ENCODE data around the gene MS4A6E.
A peak's percentile ranks its signal among the peaks of the same experiment; 100 is the strongest.

Gene MS4A6E

DNA sequence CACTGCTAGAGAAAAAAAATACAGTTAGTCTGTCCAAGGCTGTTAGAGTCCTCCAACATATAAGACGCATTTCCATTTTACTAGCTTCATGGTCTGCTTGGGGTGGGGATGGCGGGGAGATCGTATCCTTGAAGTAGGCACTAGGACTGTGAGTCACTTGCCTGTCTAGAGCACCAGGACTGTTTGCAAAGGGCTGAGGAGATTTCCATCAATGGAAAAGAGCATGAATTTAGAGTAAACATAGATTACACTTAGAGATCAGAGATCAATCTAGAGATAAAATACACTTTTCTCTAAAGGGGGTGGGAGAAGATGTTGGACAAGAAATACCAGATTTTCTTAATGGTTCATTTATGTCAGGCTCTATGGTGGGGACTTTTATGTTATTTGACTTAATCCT, 49.5 kb downstream of the MS4A6E start:
- Histone ChIP-seq H3K79me2 (ENCODE audit: low read length) (no peaks in the 10 kb centered on the region), H3K9me3 (replicated peaks; ENCODE audit: insufficient read depth, low read length) (no peaks in the 10 kb centered on the region), H4K20me1 (ENCODE audit: insufficient read depth, low read length) (no peaks in the 10 kb centered on the region), H3F3A (ENCODE audit: insufficient read depth, low read length) (no peaks in the 10 kb centered on the region), H3K4me2 (ENCODE audit: low read depth, low read length) (no peak overlapping the region), H3K4me3 (ENCODE audit: low read length) (no peak overlapping the region), H3K27me3 (replicated peaks; ENCODE audit: insufficient read depth, low read length) (no peaks in the 10 kb centered on the region), H3K36me3 (replicated peaks; ENCODE audit: insufficient read depth, low read length) (no peaks in the 10 kb centered on the region), H3K27ac (ENCODE audit: low read length) (no peak overlapping the region), H3K4me1 (ENCODE audit: low read length) (peaks cover 3% of the 10 kb centered on the region), H3K9me2 (replicated peaks; ENCODE audit: insufficient read depth, low read length) (no peaks in the 10 kb centered on the region), H3K9ac (ENCODE audit: low read length) (no peak overlapping the region), H2AFZ (ENCODE audit: low read length) (no peak overlapping the region)
- TF ChIP-seq EZH2 (optimal IDR thresholded peaks at IDR 0.05; ENCODE audit: low read depth, low read length), result no peak
- TF ChIP-seq, protein P1, sequence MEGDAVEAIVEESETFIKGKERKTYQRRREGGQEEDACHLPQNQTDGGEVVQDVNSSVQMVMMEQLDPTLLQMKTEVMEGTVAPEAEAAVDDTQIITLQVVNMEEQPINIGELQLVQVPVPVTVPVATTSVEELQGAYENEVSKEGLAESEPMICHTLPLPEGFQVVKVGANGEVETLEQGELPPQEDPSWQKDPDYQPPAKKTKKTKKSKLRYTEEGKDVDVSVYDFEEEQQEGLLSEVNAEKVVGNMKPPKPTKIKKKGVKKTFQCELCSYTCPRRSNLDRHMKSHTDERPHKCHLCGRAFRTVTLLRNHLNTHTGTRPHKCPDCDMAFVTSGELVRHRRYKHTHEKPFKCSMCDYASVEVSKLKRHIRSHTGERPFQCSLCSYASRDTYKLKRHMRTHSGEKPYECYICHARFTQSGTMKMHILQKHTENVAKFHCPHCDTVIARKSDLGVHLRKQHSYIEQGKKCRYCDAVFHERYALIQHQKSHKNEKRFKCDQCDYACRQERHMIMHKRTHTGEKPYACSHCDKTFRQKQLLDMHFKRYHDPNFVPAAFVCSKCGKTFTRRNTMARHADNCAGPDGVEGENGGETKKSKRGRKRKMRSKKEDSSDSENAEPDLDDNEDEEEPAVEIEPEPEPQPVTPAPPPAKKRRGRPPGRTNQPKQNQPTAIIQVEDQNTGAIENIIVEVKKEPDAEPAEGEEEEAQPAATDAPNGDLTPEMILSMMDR (IDR thresholded peaks at IDR 0.05; ENCODE audit: low read length), result no peak
- TF ChIP-seq EZH2phosphoT487 (IDR thresholded peaks at IDR 0.05; ENCODE audit: low read length), result no peak
- no peak for DNase-seq

DNA sequence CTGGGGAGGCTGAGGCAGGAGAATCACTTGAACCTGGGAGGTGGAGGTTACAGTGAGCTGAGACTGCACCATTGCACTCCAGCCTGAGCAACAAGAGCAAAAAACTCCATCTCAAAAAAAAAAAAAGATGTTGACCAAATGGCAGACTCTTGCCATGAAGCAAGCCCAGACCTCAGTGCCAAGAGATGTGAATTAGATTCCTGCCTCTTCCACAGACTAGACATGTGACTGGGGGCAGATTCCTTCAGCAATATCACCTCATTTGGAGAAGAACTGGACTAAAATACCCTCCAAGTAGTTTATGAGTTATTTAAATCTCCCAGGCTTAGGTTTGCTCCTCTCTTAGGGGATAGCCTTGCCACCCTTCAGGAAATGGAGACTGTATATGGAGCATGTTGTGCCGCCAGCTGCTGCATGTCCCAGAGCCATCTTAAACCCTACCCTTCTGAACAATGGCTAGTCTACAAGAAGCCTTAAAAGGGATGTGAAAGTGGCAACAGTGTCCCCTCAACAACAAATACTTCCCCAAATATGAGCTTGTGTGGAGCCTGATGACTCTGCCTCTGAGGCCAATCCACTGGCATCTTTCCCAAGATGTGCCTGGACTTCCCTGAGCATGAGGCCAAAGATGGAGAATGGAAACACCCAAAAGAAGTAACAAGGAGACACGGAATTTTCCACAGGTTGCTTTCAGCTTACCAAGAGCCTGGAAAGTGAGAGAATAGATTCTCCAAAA, 50.5 kb downstream of the MS4A6E start:
- H3K4me1 ChIP-seq (ENCODE audit: low read length), result peaks cover 3% of the 10 kb centered on the region
- H3K9me2 ChIP-seq (replicated peaks; ENCODE audit: insufficient read depth, low read length), result no peaks in the 10 kb centered on the region
- H3K27me3 ChIP-seq (replicated peaks; ENCODE audit: insufficient read depth, low read length), result no peaks in the 10 kb centered on the region
- no peak overlapping the region for H2AFZ ChIP-seq (ENCODE audit: low read length)
- no peak overlapping the region for H3K27ac ChIP-seq (ENCODE audit: low read length)
- H3K36me3 ChIP-seq (replicated peaks; ENCODE audit: insufficient read depth, low read length), result no peaks in the 10 kb centered on the region
- H3K9me3 ChIP-seq (replicated peaks; ENCODE audit: insufficient read depth, low read length), result no peaks in the 10 kb centered on the region
- no peak overlapping the region for H3K9ac ChIP-seq (ENCODE audit: low read length)
- no peaks in the 10 kb centered on the region for H4K20me1 ChIP-seq (ENCODE audit: insufficient read depth, low read length)
- no peak overlapping the region for H3K4me2 ChIP-seq (ENCODE audit: low read depth, low read length)
- no peak overlapping the region for H3K4me3 ChIP-seq (ENCODE audit: low read length)
- TF ChIP-seq EZH2phosphoT487 (IDR thresholded peaks at IDR 0.05; ENCODE audit: low read length) (no peak), EZH2 (optimal IDR thresholded peaks at IDR 0.05; ENCODE audit: low read depth, low read length) (no peak)
- TF ChIP-seq, protein P1 (IDR thresholded peaks at IDR 0.05; ENCODE audit: low read length), result no peak
- H3F3A ChIP-seq (ENCODE audit: insufficient read depth, low read length), result no peaks in the 10 kb centered on the region
- no peak for DNase-seq
- no peaks in the 10 kb centered on the region for H3K79me2 ChIP-seq (ENCODE audit: low read length)

DNA sequence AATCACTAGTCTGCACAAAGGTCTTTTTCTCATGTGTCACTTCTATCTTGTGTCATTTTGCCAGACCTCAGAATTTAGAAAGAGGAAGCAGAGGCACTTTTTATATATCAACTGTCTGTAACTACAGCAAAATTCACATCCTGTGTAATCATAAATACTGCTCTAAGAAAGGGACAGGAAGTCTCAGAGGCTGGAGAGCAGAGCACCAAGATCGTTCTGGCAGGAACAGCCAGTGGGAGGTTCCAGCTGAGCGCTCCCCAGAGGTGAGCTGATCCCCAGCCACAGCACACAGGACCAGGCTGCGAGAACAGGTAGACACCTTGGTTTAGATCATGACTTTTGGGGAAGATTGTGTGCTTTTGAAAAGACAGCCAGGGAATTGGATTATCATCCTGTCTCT, 51.3 kb downstream of the MS4A6E start, which contains the start of gene MS4A7:
TSS of gene MS4A7 (plus strand) at position 179 of the 400 bp plus-strand sequence. CDS start 4,610 bp downstream, outside the sequence.
- Histone ChIP-seq H3K4me3 (ENCODE audit: low read length) (no peak within 1 kb of the TSS), H3F3A (ENCODE audit: insufficient read depth, low read length) (no peaks in the 10 kb centered on the region), H3K4me1 (ENCODE audit: low read length) (peaks cover 3% of the 10 kb centered on the region), H3K79me2 (ENCODE audit: low read length) (no peaks in the 10 kb centered on the region), H4K20me1 (ENCODE audit: insufficient read depth, low read length) (no peaks in the 10 kb centered on the region), H3K36me3 (replicated peaks; ENCODE audit: insufficient read depth, low read length) (no peaks in the 10 kb centered on the region), H3K4me2 (ENCODE audit: low read depth, low read length) (no peak within 1 kb of the TSS), H3K27ac (ENCODE audit: low read length) (no peak within 1 kb of the TSS), H3K9me2 (replicated peaks; ENCODE audit: insufficient read depth, low read length) (no peaks in the 10 kb centered on the region), H3K27me3 (replicated peaks; ENCODE audit: insufficient read depth, low read length) (no peaks in the 10 kb centered on the region), H3K9me3 (replicated peaks; ENCODE audit: insufficient read depth, low read length) (no peaks in the 10 kb centered on the region), H2AFZ (ENCODE audit: low read length) (no peak within 1 kb of the TSS), H3K9ac (ENCODE audit: low read length) (no peak within 1 kb of the TSS)
- TF ChIP-seq, protein P1 (IDR thresholded peaks at IDR 0.05; ENCODE audit: low read length), result no peak
- no peak for TF ChIP-seq EZH2phosphoT487 (IDR thresholded peaks at IDR 0.05; ENCODE audit: low read length)
- peak; percentile 10 for DNase-seq
